GM12878 (cell line): ENCODE results near the gene CAPZB. TPM values are rescaled to one million over a fixed set of nuclear protein-coding genes. Genes with fewer than 3 reads are reported as not detected.

Experiments used
- ATAC-seq: fragments of 200-7000 bp; cut with Tn5 transposase; 3 replicates; pipeline ENCODE4 v1.9.1; 2020; ENCODE audit warnings: mild to moderate bottlenecking, moderate library complexity
- BruUV-seq: library from RNA; stranded (reverse); fragments of 400-500 nt; replicated peaks from 2 replicates; lab custom pipeline; 2021; lab: Mats Ljungman, UMichigan
- CTCF ChIA-PET: fragments of 300-600 bp; sonication (Branson Sonifier 250); formaldehyde crosslinking; extraction: SDS; loops from one replicate; lab custom pipeline; 2021; ENCODE audit warnings: inconsistent platforms; lab: Yijun Ruan, JAX
- POLR2A ChIA-PET: fragments of 350-600 bp; formaldehyde crosslinking; extraction: SDS; loops from one replicate; lab custom pipeline; 2021; ENCODE audit warnings: inconsistent platforms; lab: Charles Lee
- RAD21 ChIA-PET: fragments of 300-600 bp; sonication (Branson Sonifier 250); formaldehyde crosslinking; loops from one replicate; lab custom pipeline; 2023; ENCODE audit warnings: antibody characterized with exemption; ENCODE audit not compliant: unreplicated experiment; lab: Charles Lee
- SMC1A ChIA-PET: fragments of 300-600 bp; sonication (Branson Sonifier 250); formaldehyde crosslinking; loops from one replicate; lab custom pipeline; 2023; ENCODE audit not compliant: unreplicated experiment, uncharacterized antibody; lab: Charles Lee
- DNase-seq: peaks from one replicate; pipeline ENCODE4 v3.0.0-alpha.2; 2011; ENCODE audit warnings: low read depth, low spot score
- FAIRE-seq: peaks from 3 replicates; lab custom pipeline; 2011; peaks lifted over from hg19 to GRCh38; lab: Jason Lieb, UNC
- H2AFZ ChIP-seq: 2 replicates; pipeline ENCODE4 v1.6.0; 2011; ENCODE audit warnings: low read depth, low read length, control low read depth; ENCODE audit not compliant: control insufficient read depth
- H3K27ac ChIP-seq: 2 replicates; pipeline ENCODE4 v1.5.1; 2011; ENCODE audit warnings: control low read depth; ENCODE audit not compliant: control insufficient read depth, insufficient read depth
- H3K27me3 ChIP-seq, 2 experiments: replicated peaks in 1 of 2; 2 replicates each; pipeline versions ENCODE4 v1.6.0 to v1.6.1; 2011; ENCODE audit warnings: low read length in 1 of 2; ENCODE audit not compliant: control insufficient read depth in 2 of 2, insufficient read depth in 2 of 2
- H3K36me3 ChIP-seq, 2 experiments: 2 replicates each; pipeline ENCODE4 v1.5.1; 2011; ENCODE audit warnings: low read length in 1 of 2; ENCODE audit not compliant: control insufficient read depth in 2 of 2, insufficient read depth in 2 of 2
- H3K4me1 ChIP-seq: 2 replicates; pipeline ENCODE4 v1.6.1; 2011; ENCODE audit warnings: mild to moderate bottlenecking, low read length, moderate library complexity, mixed read lengths; ENCODE audit not compliant: control insufficient read depth, insufficient read depth
- H3K4me2 ChIP-seq: 2 replicates; pipeline ENCODE4 v1.6.0; 2011; ENCODE audit warnings: control low read depth; ENCODE audit not compliant: control insufficient read depth, insufficient read depth
- H3K4me3 ChIP-seq: fragments of 200-600 bp; sonication (generic); 2 replicates; pipeline ENCODE4 v1.5.1; 2016
- H3K79me2 ChIP-seq: 2 replicates; pipeline ENCODE4 v1.6.0; 2011; ENCODE audit warnings: low read length; ENCODE audit not compliant: control insufficient read depth, insufficient read depth
- H3K9ac ChIP-seq: 2 replicates; pipeline ENCODE4 v1.8.0; 2011; ENCODE audit warnings: low read length, control low read depth, mixed read lengths; ENCODE audit not compliant: control insufficient read depth, insufficient read depth
- H3K9me3 ChIP-seq: replicated peaks from 3 replicates; pipeline ENCODE4 v1.5.1; 2011; ENCODE audit warnings: mild to moderate bottlenecking, low read length; ENCODE audit not compliant: control insufficient read depth, insufficient read depth
- H4K20me1 ChIP-seq: 2 replicates; pipeline ENCODE4 v1.6.0; 2011; ENCODE audit not compliant: control insufficient read depth, insufficient read depth
- BMI1 ChIP-seq: fragments of 450-650 bp; IDR thresholded peaks from 2 replicates; pipeline ENCODE4 v1.6.1; 2016; ENCODE audit warnings: mild to moderate bottlenecking, moderate library complexity, borderline replicate concordance
- CBFB ChIP-seq: IDR thresholded peaks from 2 replicates; pipeline ENCODE4 v1.6.1; 2016; ENCODE audit warnings: antibody characterized with exemption, low read depth
- EED ChIP-seq: sonication (generic); IDR thresholded peaks from 2 replicates; pipeline ENCODE4 v1.6.1; 2016; ENCODE audit warnings: antibody characterized with exemption, low read depth
- EP300 ChIP-seq, 2 experiments: fragments of 150-350 bp in 1 of 2; IDR thresholded peaks; 2 replicates each; pipeline ENCODE4 v1.6.1; 2011 to 2012; ENCODE audit warnings: low read depth in 2 of 2, low read length in 2 of 2, borderline replicate concordance in 1 of 2, improper control_type of control experiment in 1 of 2, inconsistent platforms in 1 of 2; ENCODE audit not compliant: control insufficient read depth in 1 of 2
- IKZF2 ChIP-seq, 2 experiments: fragments of 450-650 bp; IDR thresholded peaks; 2 replicates each; pipeline ENCODE4 v1.6.1; 2017; ENCODE audit warnings: mild to moderate bottlenecking in 2 of 2, moderate library complexity in 2 of 2
- MEF2B ChIP-seq: fragments of 450-650 bp; IDR thresholded peaks from 2 replicates; pipeline ENCODE4 v1.6.1; 2018; ENCODE audit warnings: mild to moderate bottlenecking, moderate library complexity; ENCODE audit not compliant: partially characterized antibody, poor library complexity, severe bottlenecking
- NFIC ChIP-seq: IDR thresholded peaks from 2 replicates; pipeline ENCODE4 v1.6.1; 2012; ENCODE audit warnings: low read depth, mild to moderate bottlenecking, inconsistent platforms, low read length, moderate library complexity
- NFYB ChIP-seq: IDR thresholded peaks from 2 replicates; pipeline ENCODE4 v1.6.1; 2011; ENCODE audit warnings: low read depth, mild to moderate bottlenecking, low read length, improper control_type of control experiment, moderate library complexity; ENCODE audit not compliant: insufficient read depth
- NR2C1 ChIP-seq: fragments of 450-650 bp; IDR thresholded peaks from 2 replicates; pipeline ENCODE4 v1.6.1; 2017; ENCODE audit warnings: antibody characterized with exemption, mild to moderate bottlenecking, moderate library complexity
- NRF1 ChIP-seq: conservative IDR thresholded peaks from 2 replicates; pipeline ENCODE4 v1.6.1; 2011; ENCODE audit warnings: mild to moderate bottlenecking, low read depth, low read length, improper control_type of control experiment
- PAX8 ChIP-seq: fragments of 450-650 bp; IDR thresholded peaks from 2 replicates; pipeline ENCODE4 v1.6.1; 2017; ENCODE audit warnings: mild to moderate bottlenecking, moderate library complexity
- RAD21 ChIP-seq: IDR thresholded peaks from 2 replicates; pipeline ENCODE4 v1.6.1; 2011; ENCODE audit warnings: mild to moderate bottlenecking, low read depth, low read length, moderate library complexity; ENCODE audit not compliant: insufficient read depth
- RAD51 ChIP-seq: fragments of 450-650 bp; IDR thresholded peaks from 2 replicates; pipeline ENCODE4 v1.6.1; 2016; ENCODE audit warnings: moderate library complexity, mild to moderate bottlenecking, inconsistent platforms
- WGBS: methylation state at CpG from one replicate; pipeline ENCODE4 v1.1.6; 2016; ENCODE audit warnings: low lambda C conversion rate; ENCODE audit not compliant: insufficient replicate concordance, insufficient coverage; ENCODE audit errors: missing lambda C conversion rate; 5-methylcytosine and 5-hydroxymethylcytosine counted together
- in situ Hi-C: fragments of 300-500 bp; cut with MboI; formaldehyde crosslinking; loops from 9 replicates; pipeline ENCODE4 v1.14.3; 2018; ENCODE audit warnings: mixed read lengths
- intact Hi-C: fragments of 100-400 bp; cut with micrococcal nuclease; formaldehyde crosslinking; loops from one replicate; pipeline ENCODE4 v1.14.2; 2022; ENCODE audit not compliant: unreplicated experiment
- polyA plus RNA-seq, 11 experiments: library from polyadenylated mRNA; depleted of rRNA in 4 of 11; unstranded in 6 of 11; stranded (reverse) in 5 of 11; fragments of >200 nt; fragmentation: Nextera tagmentation in 4 of 11; fragmentation: Illumina TruSeq in 1 of 11; extraction: Ambion mirVana in 4 of 11; extraction: Trizol in 1 of 11; gene quantifications; 1 replicate in 1 of 11; 2 replicates in 10 of 11; pipeline versions ENCODE4 v1.2.1 to v1.2.3, GENCODE V29; 2011 to 2016; ENCODE audit warnings: inconsistent platforms in 2 of 11, missing spikeins in 2 of 11, low read depth in 1 of 11
- total RNA-seq, 4 experiments: library from RNA; depleted of rRNA in 3 of 4; stranded (reverse); fragments of >200 nt in 3 of 4; fragmentation: Illumina TruSeq in 1 of 4; extraction: Trizol in 1 of 4; gene quantifications; 2 replicates each; pipeline versions ENCODE4 v1.2.1 to v1.2.3, GENCODE V29; 2013 to 2021
- TF ChIP-seq, protein P1 (sequence below): IDR thresholded peaks from 2 replicates; pipeline ENCODE4 v1.6.1; 2011; ENCODE audit warnings: mild to moderate bottlenecking, low read depth, low read length, moderate library complexity; ENCODE audit not compliant: insufficient replicate concordance
- TF ChIP-seq, protein P2 (sequence below): IDR thresholded peaks from 2 replicates; pipeline ENCODE4 v1.6.1; 2011; ENCODE audit warnings: borderline replicate concordance, low read depth, mild to moderate bottlenecking, moderate library complexity, low read length; ENCODE audit not compliant: insufficient read depth, poor library complexity, severe bottlenecking

Gene CAPZB
- total and polyA plus RNA-seq, 10 of the 15 experiments (the other 5 are each of a cell fraction or from before 2014, with no cell fraction given): 104 to 454 (median 213) TPM

- TF ChIP-seq, protein P1, sequence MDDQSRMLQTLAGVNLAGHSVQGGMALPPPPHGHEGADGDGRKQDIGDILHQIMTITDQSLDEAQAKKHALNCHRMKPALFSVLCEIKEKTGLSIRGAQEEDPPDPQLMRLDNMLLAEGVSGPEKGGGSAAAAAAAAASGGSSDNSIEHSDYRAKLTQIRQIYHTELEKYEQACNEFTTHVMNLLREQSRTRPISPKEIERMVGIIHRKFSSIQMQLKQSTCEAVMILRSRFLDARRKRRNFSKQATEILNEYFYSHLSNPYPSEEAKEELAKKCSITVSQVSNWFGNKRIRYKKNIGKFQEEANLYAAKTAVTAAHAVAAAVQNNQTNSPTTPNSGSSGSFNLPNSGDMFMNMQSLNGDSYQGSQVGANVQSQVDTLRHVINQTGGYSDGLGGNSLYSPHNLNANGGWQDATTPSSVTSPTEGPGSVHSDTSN: no peak
- TF ChIP-seq EED (no peak), EP300 (IDR thresholded peaks at IDR 0.05; ENCODE audit: borderline replicate concordance in 1 of 2, control insufficient read depth in 1 of 2, low read depth in 2 of 2, low read length in 2 of 2) (no peak)
These were observed 115.8 kb downstream of the CAPZB start (continued) for GRCh38 chr1:19369396-19370090.

DNA sequence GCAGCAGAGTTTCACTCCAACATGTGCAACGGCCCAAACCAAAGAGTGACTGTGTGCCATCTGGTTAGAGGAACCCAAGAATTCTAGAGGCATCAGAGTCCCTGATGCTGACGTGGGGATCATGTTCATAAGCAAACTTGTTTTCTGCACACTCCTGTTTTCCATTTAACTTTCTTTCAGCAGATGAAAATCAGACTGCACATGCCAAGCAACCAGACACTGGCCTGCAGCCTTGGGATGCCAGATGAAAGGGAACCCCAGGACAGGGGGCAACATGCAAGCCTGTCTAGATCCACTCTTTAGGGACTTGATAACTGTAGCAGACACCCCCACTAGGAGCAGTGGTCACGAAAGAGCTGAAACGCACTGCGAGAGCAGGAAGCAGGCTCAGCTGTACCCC lies 116.4 kb downstream of the CAPZB start:
- no TSS peak for BruUV-seq
- RAD21 ChIA-PET: no interaction called here
- CTCF ChIA-PET: no interaction called here
- Histone ChIP-seq H3K9me3 (no peaks in the 10 kb centered on the region), H3K27ac (no peak overlapping the region), H3K4me3 (no peak overlapping the region), H3K4me2 (no peak overlapping the region), H3K27me3 (no peaks in the 10 kb centered on the region), H3K4me1 (no peaks in the 10 kb centered on the region), H2AFZ (no peak overlapping the region), H3K9ac (no peak overlapping the region), H4K20me1 (peaks cover 7% of the 10 kb centered on the region), H3K79me2 (no peaks in the 10 kb centered on the region; the same call in 1 of the 2 replicates), H3K36me3 (peaks cover 10 to 12% of the 10 kb centered on the region in 2 experiments)
- POLR2A ChIA-PET: interaction anchor here (0.6 kb wide), 1 partner anchor 312 kb away, joined by 6 read pairs; no protein-coding TSS in a partner anchor
- no peak for ATAC-seq
- SMC1A ChIA-PET: no interaction called here
- no peak for FAIRE-seq
- WGBS: 96% methylated on average over 5 of the region's 5 CpGs
- in situ Hi-C loops (no loop called here), intact Hi-C loops (no loop called here)
- DNase-seq: no peak
- TF ChIP-seq PAX8: no peak
- no peak for TF ChIP-seq RAD51
- no peak for TF ChIP-seq IKZF2 (IDR thresholded peaks at IDR 0.05)
- no peak for TF ChIP-seq NRF1
- TF ChIP-seq NFYB: no peak
- TF ChIP-seq CBFB: no peak
- TF ChIP-seq, protein P2, sequence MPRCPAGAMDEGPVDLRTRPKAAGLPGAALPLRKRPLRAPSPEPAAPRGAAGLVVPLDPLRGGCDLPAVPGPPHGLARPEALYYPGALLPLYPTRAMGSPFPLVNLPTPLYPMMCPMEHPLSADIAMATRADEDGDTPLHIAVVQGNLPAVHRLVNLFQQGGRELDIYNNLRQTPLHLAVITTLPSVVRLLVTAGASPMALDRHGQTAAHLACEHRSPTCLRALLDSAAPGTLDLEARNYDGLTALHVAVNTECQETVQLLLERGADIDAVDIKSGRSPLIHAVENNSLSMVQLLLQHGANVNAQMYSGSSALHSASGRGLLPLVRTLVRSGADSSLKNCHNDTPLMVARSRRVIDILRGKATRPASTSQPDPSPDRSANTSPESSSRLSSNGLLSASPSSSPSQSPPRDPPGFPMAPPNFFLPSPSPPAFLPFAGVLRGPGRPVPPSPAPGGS: no peak
- no peak for TF ChIP-seq RAD21
- TF ChIP-seq NR2C1: no peak
- TF ChIP-seq BMI1: no peak
- TF ChIP-seq MEF2B: no peak
- no peak for TF ChIP-seq NFIC
